Naive B cell (primary cell): ENCODE measurements around the gene PCSK1N. TPM values are rescaled to one million over a fixed set of nuclear protein-coding genes. Genes with fewer than 3 reads are reported as not detected.
"Not testable (repeated sequence)": the region's sequence is repeated elsewhere in the genome, so short reads cannot be mapped to it uniquely, and the experiment has no call there.

Experiments
- ATAC-seq, 2 donors: fragments of 150-1000 bp; cut with Tn5 transposase; 2 replicates each; pipeline ENCODE4 v1.10.0; 2021; ENCODE audit warnings: low read depth in 2 of 2, mild to moderate bottlenecking in 2 of 2, moderate library complexity in 2 of 2
- DNase-seq: peaks from one replicate; pipeline ENCODE4 v3.0.0; 2022
- H3K27ac Mint-ChIP-seq, 6 donors: one replicate each; pipeline ENCODE4 v1.8.0; 2020 to 2022; ENCODE audit warnings: mild to moderate bottlenecking in 6 of 6, mixed read lengths in 6 of 6, moderate library complexity in 5 of 6, inconsistent platforms in 2 of 6
- H3K27me3 Mint-ChIP-seq, 3 donors: one replicate each; pipeline ENCODE4 v1.8.0; 2021 to 2022; ENCODE audit warnings: mixed read lengths in 3 of 3, mild to moderate bottlenecking in 1 of 3
- H3K36me3 Mint-ChIP-seq, 2 donors: one replicate each; pipeline ENCODE4 v1.8.0; 2020 to 2022; ENCODE audit warnings: mixed read lengths in 2 of 2, inconsistent platforms in 1 of 2, mild to moderate bottlenecking in 1 of 2
- H3K4me1 Mint-ChIP-seq, 3 donors: one replicate each; pipeline ENCODE4 v1.8.0; 2020 to 2022; ENCODE audit warnings: mixed read lengths in 3 of 3, inconsistent platforms in 1 of 3, mild to moderate bottlenecking in 1 of 3, moderate library complexity in 1 of 3
- H3K4me3 Mint-ChIP-seq, 8 donors: one replicate each; pipeline ENCODE4 v1.8.0; 2020 to 2022; ENCODE audit warnings: mild to moderate bottlenecking in 8 of 8, mixed read lengths in 8 of 8, moderate library complexity in 8 of 8, inconsistent platforms in 2 of 8
- H3K9me3 Mint-ChIP-seq, 7 donors: one replicate each; pipeline ENCODE4 v1.8.0; 2020 to 2022; ENCODE audit warnings: mixed read lengths in 7 of 7, mild to moderate bottlenecking in 5 of 7, inconsistent platforms in 2 of 7, moderate library complexity in 1 of 7
- polyA plus RNA-seq, 6 donors: library from polyadenylated mRNA; unstranded; fragments of 300-500 nt; fragmentation: Illumina TruSeq; gene quantifications; one replicate each; pipeline ENCODE4 v1.2.3, GENCODE V29; 2021; ENCODE audit warnings: low read depth in 6 of 6

The PCSK1N gene
- polyA plus RNA-seq, 6 donors from 2014 or later = 0.57 TPM; not detected in 5

GRCh38 chrX:48831909-48832291 is 3.5 kb downstream of the PCSK1N start:
- Mint-ChIP-seq H3K4me3 (no peak overlapping the region), H3K9me3 (peaks cover 0 to 6% (median 1%) of the 10 kb centered on the region in 7 donors), H3K36me3 (peaks cover 0 to 6% of the 10 kb centered on the region in 2 donors), H3K4me1 (peaks cover 17 to 18% (median 17%) of the 10 kb centered on the region in 3 donors), H3K27ac (no peak overlapping the region), H3K27me3 (peaks cover 53 to 74% (median 64%) of the 10 kb centered on the region in 3 donors)
- DNase-seq (no peak), ATAC-seq (no peak)

DNA sequence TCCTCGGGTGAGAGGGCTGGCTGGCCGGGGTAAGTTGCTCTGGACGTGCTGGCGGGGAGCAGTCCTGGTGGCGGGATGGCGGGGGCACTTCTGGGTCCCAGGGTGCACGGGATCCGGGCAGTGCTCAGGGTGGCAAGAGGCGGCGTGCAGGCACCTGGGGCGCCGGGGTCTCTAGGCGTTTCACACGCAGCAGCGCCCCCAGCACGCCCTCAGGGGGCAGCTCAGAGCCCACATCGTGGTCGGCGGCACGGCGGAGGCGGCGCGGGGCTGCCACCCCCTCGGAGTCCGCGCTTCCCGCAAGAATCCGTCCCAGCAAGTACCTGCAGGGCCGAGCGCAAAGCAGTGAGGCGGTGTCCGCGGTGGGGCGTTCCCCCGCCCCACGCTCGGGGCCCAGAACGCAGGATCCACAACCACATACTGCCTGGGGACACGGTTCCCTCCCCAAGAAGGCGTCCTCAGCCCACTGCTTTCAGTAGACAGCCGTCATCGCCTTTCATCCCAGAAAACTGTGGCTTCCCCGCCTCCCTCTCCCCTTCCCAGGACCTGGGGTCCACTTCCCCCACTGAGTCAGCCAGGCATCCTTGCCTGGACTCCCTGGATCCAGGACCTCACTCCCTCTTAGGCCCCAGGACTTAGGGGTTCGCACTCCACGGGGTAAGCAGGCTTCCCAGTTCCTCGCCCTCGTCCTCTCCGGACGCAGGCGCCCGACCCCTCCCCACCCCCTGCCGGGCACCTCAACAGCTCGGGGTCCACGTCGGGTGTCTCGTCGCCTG is 4.1 kb downstream of the PCSK1N start:
- H3K27ac Mint-ChIP-seq = no peak overlapping the region
- H3K9me3 Mint-ChIP-seq = peaks cover 0 to 4% (median 1%) of the 10 kb centered on the region in 7 donors
- H3K27me3 Mint-ChIP-seq = peaks cover 49 to 71% (median 60%) of the 10 kb centered on the region in 3 donors

GRCh38 chrX:48829016-48829735 is 6.2 kb downstream of the PCSK1N start:
- Mint-ChIP-seq H3K36me3 (peaks cover 0 to 9% of the 10 kb centered on the region in 2 donors), H3K27ac (no peak overlapping the region), H3K4me1 (peaks cover 5 to 11% (median 9%) of the 10 kb centered on the region in 3 donors), H3K9me3 (peaks cover 0 to 4% (median 0%) of the 10 kb centered on the region in 7 donors), H3K27me3 (peaks cover 39 to 54% (median 46%) of the 10 kb centered on the region in 3 donors), H3K4me3 (no peak overlapping the region)
- no peak for DNase-seq
- no peak for ATAC-seq

More for the DNA sequence above, 4.1 kb downstream of the PCSK1N start:
- DNase-seq = no peak
- H3K36me3 Mint-ChIP-seq = peaks cover 0 to 6% of the 10 kb centered on the region in 2 donors
- ATAC-seq = no peak
- peaks cover 15 to 17% (median 17%) of the 10 kb centered on the region in 3 donors for H3K4me1 Mint-ChIP-seq
- H3K4me3 Mint-ChIP-seq = peak overlapping the region in 1 of 8 donors; percentile 25

GRCh38 chrX:48827654-48827968 is 7.8 kb downstream of the PCSK1N start:
- peaks cover 0 to 14% of the 10 kb centered on the region in 2 donors for H3K36me3 Mint-ChIP-seq
- no peak for DNase-seq
- H3K27me3 Mint-ChIP-seq = peaks cover 27 to 39% (median 32%) of the 10 kb centered on the region in 3 donors
- peaks cover 5 to 9% (median 6%) of the 10 kb centered on the region in 3 donors for H3K4me1 Mint-ChIP-seq
- peak overlapping the region in 6 of 8 donors; percentile 57 to 85 (median 77) for H3K4me3 Mint-ChIP-seq
- no peak overlapping the region for H3K27ac Mint-ChIP-seq
- H3K9me3 Mint-ChIP-seq = peaks cover 0 to 4% (median 0%) of the 10 kb centered on the region in 7 donors
- no peak for ATAC-seq

DNA sequence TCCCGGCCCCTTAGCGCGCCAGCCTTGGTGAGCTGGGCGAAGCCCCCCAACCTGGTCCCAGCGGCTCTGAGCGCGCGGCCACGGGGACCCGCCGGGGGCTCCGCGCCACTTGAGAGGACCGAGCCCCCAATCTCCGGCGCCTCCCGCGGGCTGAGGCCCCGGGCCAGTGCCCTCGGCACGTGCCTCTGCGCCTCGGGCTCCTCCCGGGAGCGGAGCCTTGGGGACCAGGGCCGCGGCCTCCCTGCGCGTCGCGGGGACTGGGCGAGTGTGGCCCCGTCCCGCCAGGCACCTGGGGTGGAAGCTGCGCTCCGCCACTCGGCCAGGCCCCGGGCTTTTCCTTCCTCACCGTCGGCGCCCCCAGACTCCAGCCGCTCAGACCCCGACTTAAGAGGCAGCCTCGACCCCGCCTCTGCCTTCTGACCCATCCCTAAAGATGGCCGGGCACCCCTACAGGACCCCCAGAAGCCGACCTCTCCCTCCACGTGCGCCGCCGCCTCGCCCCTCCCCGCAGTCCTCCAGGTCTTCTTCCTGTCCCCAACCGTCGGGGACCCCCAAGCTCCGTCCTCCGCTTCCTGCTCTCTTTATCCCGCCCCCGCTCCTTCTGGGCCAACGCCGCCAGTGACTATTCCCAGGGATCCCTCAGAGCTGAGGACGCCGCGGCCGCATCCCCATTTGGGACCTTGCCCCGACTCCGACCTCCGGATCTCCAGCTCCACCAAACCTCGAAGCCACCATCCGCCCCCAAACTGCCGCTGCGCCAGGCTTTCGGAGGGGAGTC is 8.3 kb downstream of the PCSK1N start:
- peak in 1 of 2 donors; percentile 11 for ATAC-seq
- no peak overlapping the region for H3K27ac Mint-ChIP-seq
- H3K27me3 Mint-ChIP-seq = peaks cover 23 to 35% (median 29%) of the 10 kb centered on the region in 3 donors
- H3K9me3 Mint-ChIP-seq = peaks cover 0 to 4% (median 0%) of the 10 kb centered on the region in 7 donors
- H3K4me1 Mint-ChIP-seq = peaks cover 5 to 9% (median 6%) of the 10 kb centered on the region in 3 donors
- peak overlapping the region in 7 of 8 donors; percentile 56 to 85 (median 76) for H3K4me3 Mint-ChIP-seq
- H3K36me3 Mint-ChIP-seq = peaks cover 0 to 14% of the 10 kb centered on the region in 2 donors
- no peak for DNase-seq

DNA sequence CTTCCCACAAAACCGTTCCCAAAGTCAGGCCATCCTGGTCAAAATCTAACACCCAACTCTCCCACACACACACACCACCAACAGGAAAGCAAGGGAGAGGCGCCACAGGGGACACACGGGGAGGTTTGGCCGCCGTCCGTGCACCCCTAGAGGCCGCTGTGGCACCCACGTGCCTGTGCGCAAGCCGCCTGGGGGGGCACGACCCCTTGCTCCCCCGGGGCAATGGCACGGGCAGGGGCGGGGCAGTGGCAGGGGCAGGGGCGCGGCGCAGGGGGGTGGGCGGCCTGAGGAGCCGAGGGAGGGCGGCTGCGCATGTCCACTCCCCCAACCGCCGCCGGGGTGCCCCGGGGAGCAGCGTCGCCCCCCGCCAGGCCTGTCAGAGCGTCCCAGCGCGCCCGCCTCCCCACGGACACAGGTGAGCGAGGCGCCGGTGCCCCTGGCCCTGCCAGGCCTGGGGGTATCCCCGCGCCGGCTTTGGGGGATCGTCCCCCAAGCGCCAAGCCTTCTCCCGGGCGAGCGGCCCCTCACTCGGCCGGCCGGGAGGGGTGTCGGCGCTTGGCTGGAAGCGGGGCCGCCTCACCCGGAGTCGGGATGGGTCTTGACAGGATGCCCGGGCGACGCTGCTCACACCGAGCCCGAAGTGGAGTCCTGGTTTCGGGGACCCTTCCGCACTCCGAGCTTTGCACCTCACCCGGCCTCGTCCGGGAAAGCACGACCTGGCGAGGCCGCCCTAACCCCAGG is 9.1 kb downstream of the PCSK1N start, which contains the start of gene ERAS:
Gene ERAS, plus strand, starts transcription at position 379 of the 741 bp plus-strand sequence. CDS start 2,611 bp downstream, outside the sequence.
- H3K9me3 Mint-ChIP-seq = peaks cover 0 to 4% (median 0%) of the 10 kb centered on the region in 7 donors

GRCh38 chrX:48824066-48824465 is 11.3 kb downstream of the PCSK1N start:
- Mint-ChIP-seq H3K9me3 (peaks cover 0 to 4% (median 0%) of the 10 kb centered on the region in 7 donors), H3K36me3 (peaks cover 0 to 21% of the 10 kb centered on the region in 2 donors), H3K27ac (no peak overlapping the region), H3K4me3 (no peak overlapping the region), H3K27me3 (peaks cover 13 to 19% (median 16%) of the 10 kb centered on the region in 3 donors), H3K4me1 (peaks cover 5 to 9% (median 6%) of the 10 kb centered on the region in 3 donors)
- ATAC-seq (no peak), DNase-seq (no peak)

More for the DNA sequence above, 9.1 kb downstream of the PCSK1N start, which contains the start of gene ERAS:
- Mint-ChIP-seq H3K27me3 (peaks cover 23 to 35% (median 29%) of the 10 kb centered on the region in 3 donors), H3K36me3 (peaks cover 0 to 14% of the 10 kb centered on the region in 2 donors), H3K4me1 (peaks cover 5 to 9% (median 6%) of the 10 kb centered on the region in 3 donors), H3K27ac (no peak within 1 kb of the TSS), H3K4me3 (peak within 1 kb of the TSS in 7 of 8 donors; percentile 56 to 85 (median 77))
- no peak for DNase-seq
- ATAC-seq = peak; percentile 64 to 68

DNA sequence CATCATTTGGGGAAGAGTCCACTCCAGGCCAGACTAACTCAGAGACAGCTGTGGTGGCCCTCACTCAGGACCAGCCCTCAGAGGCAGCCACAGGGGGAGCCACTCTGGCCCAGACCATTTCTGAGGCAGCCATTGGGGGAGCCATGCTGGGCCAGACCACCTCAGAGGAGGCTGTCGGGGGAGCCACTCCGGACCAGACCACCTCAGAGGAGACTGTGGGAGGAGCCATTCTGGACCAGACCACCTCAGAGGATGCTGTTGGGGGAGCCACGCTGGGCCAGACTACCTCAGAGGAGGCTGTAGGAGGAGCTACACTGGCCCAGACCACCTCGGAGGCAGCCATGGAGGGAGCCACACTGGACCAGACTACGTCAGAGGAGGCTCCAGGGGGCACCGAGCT is 12.4 kb downstream of the PCSK1N start:
- H3K9me3 Mint-ChIP-seq = peaks cover 0 to 4% (median 0%) of the 10 kb centered on the region in 7 donors
- no peak for DNase-seq
- H3K27me3 Mint-ChIP-seq = peaks cover 3 to 10% (median 9%) of the 10 kb centered on the region in 3 donors
- peaks cover 0 to 21% of the 10 kb centered on the region in 2 donors for H3K36me3 Mint-ChIP-seq
- no peak for ATAC-seq
- no peak overlapping the region for H3K27ac Mint-ChIP-seq
- H3K4me1 Mint-ChIP-seq = peaks cover 5 to 9% (median 6%) of the 10 kb centered on the region in 3 donors
- no peak overlapping the region for H3K4me3 Mint-ChIP-seq

DNA sequence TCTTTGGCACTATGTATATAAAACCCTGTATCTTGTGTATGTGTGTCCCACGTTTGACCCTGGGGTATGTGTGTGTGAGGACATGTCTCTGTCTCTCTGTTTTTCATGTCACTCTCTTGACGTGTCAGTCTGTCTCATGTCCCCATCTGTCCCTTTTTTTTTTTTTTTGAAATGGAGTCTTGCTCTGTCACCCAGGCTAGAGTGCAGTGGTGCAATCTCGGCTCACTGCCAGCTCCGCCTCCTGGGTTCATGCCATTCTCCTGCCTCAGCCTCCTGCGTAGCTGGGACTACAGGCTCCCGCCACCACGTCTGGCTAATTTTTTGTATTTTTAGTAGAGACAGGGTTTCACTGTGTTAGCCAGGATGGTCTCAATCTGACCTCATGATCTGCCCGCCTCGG is 16.0 kb downstream of the PCSK1N start:
- H3K27me3 Mint-ChIP-seq = not testable (repeated sequence)

GRCh38 chrX:48818866-48819265 is 16.5 kb downstream of the PCSK1N start:
- Mint-ChIP-seq H3K4me1 (no peaks in the 10 kb centered on the region), H3K4me3 (no peak overlapping the region), H3K9me3 (peaks cover 0 to 1% (median 0%) of the 10 kb centered on the region in 7 donors), H3K36me3 (peaks cover 0 to 9% of the 10 kb centered on the region in 2 donors), H3K27me3 (no peaks in the 10 kb centered on the region), H3K27ac (peak overlapping the region in 1 of 6 donors; percentile 92)
- no peak for DNase-seq
- ATAC-seq = no peak

More for the DNA sequence above, 16.0 kb downstream of the PCSK1N start:
- H3K27ac Mint-ChIP-seq, H3K4me1 Mint-ChIP-seq, H3K4me3 Mint-ChIP-seq, DNase-seq, ATAC-seq, H3K9me3 Mint-ChIP-seq: not testable (repeated sequence)
- peaks cover 0 to 14% of the 10 kb centered on the region in 2 donors for H3K36me3 Mint-ChIP-seq

DNA sequence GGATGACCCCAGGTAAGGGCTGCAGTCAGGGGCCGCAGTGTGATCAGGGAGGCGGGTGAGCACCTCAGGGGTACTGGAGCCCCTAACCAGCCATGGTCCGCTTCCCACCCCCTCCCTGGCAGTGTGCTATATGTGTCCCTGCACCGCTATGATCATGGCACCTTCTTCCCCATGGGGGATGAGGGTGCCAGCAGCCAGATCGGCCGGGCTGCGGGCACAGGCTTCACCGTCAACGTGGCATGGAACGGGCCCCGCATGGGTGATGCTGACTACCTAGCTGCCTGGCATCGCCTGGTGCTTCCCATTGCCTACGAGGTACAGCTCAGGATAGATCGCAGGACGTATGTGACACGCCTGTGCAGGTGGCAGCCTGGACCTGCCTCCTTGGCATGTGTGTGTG is 17.3 kb downstream of the PCSK1N start:
- no peak for DNase-seq
- ATAC-seq = no peak
- H3K4me1 Mint-ChIP-seq = no peaks in the 10 kb centered on the region
- no peak overlapping the region for H3K27ac Mint-ChIP-seq
- H3K27me3 Mint-ChIP-seq = no peaks in the 10 kb centered on the region
- peaks cover 0 to 1% (median 0%) of the 10 kb centered on the region in 7 donors for H3K9me3 Mint-ChIP-seq
- peaks cover 0 to 8% of the 10 kb centered on the region in 2 donors for H3K36me3 Mint-ChIP-seq
- no peak overlapping the region for H3K4me3 Mint-ChIP-seq
